Activated CD4-positive, alpha-beta T cell treated with anti-CD3 and anti-CD28 coated beads for 48 hours (primary cell): ENCODE data around the gene UBE3B.

Experiments used
- DNase-seq: peaks from one replicate; pipeline ENCODE4 v3.0.0-alpha.2; 2020

Gene UBE3B

DNA sequence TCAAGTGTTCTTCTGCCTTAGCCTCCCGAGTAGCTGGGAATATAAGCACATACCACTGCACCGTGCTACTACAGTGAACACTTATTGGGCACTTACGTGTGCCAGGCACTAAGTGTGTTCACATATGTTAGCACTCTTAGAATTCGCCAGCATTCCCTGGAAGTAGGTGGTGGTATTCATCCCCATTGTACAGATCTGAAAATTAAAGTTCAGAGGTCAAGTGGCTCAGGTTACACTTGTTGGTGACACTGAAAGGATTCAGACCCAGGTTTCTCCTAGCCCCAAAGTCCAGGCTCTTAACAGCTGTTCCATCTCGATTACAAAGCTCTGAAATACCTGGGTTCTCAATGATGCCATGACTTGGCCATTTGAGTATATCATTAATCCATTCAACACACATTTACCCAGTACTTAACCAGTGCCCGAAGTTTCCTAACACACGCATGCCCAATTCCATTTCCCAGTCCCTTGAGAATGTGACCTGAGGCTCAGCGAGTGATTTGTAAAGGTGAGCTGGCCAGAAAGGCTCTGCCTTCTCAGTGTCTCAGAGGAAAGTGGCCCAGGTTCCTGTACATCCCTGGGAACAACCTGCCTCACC is 101.0 kb downstream of the UBE3B start:
- DNase-seq: no peak

GRCh38 chr12:109579639-109580038 is 102.2 kb downstream of the UBE3B start:
- DNase-seq: no peak

GRCh38 chr12:109580272-109580671 is 102.8 kb downstream of the UBE3B start:
- DNase-seq: no peak

DNA sequence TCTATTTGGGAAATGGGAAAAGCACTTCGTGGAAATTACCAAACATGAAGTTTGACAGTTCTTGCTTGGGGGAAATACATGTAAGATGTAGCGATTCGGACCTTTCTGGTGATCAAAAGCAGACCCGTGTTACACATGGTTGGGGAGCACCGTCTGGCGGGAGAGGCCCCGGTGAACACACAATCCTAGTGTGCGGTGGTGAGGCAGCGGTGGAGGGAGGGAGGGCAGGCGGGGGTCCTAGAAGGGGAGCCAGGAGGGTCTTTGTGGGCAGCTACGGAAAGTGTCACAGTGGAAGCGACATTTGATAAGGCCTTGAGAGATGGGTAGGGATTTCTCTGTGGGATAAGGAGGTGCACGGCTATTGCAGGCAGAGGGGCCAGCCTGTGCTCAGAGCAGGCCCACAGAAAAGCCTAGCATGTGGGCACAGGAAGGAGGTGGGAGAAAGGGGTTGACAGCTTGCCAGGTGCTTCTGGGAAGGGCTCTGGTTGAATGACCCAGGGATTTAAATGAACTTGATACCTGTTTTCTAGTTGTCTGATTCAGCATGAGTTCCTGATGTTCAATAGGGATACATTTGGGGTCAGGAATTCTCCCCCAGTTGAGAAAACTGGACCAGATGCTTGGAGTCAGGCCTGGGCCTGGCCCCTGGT is 103.4 kb downstream of the UBE3B start:
- DNase-seq: no peak

- DNase-seq: no peak
These were observed 103.9 kb downstream of the UBE3B start for GRCh38 chr12:109581334-109581691.

- no peak for DNase-seq
These were observed 104.4 kb downstream of the UBE3B start for GRCh38 chr12:109581856-109582255.

GRCh38 chr12:109582636-109583035 is 105.2 kb downstream of the UBE3B start:
- no peak for DNase-seq

- DNase-seq: no peak
These were observed 106.3 kb downstream of the UBE3B start for GRCh38 chr12:109583733-109584132.
